ENCODE measurements around the gene NRXN3. TPM values are rescaled to one million over a fixed set of nuclear protein-coding genes. Genes with fewer than 3 reads are reported as not detected.

NRXN3 gene
- total RNA-seq, 1 experiment from 2014 or later: 0.07 TPM

DNA sequence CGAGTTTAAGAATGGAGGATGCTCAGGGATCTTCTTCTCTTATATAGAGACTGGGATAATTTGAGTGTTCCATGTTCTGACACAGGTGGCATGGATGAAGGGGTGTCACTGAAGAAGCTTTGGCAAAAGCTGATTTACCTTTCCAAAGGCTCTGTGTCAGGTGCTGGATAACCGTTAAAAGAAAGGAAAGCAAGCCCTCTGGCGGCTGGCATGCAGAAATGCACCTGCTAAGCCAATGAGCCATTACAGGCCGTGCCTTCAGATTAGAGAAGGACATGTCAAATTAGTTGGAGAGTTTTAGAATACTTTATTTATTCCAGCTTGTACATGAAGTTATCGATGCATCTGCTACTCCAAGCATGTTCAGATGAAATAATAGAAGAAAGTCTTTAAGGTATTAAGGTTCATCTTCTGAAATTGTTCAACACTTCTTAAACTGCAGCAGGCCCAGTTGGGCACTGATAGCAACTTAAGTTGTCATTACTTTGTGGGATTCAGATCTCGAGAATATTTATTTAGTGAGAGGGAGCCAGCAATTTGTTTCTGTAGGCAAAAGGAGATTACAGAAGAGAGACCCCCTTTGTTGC is 678.2 kb downstream of the NRXN3 start:
- H3K36me3 ChIP-seq: no peaks in the 10 kb centered on the region
- H3K27me3 ChIP-seq: no peaks in the 10 kb centered on the region
- no peak overlapping the region for H3K4me3 ChIP-seq
- DNase-seq: peak; percentile 1
- H3K9me3 ChIP-seq: no peaks in the 10 kb centered on the region

DNA sequence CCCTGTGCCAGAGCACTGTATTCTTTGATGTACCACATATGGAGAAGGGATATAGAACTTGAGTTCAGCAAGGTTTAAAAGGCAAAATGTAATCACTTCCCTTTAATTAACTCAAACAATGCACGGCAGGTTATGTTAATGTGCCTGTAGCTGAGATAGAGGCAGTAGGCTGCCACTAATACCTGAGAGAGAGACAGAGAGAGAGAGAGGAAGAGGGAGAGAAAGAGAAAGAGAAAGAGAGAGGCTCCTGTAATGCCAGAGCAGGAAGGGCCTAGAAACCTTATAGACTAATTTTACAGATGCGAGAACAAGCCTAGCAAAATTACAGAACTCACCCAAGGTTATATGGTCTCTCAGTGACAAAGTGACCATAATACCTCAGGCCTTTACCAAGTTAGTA is 679.8 kb downstream of the NRXN3 start:
- no peak for DNase-seq
- Histone ChIP-seq H3K36me3 (no peaks in the 10 kb centered on the region), H3K9me3 (no peaks in the 10 kb centered on the region), H3K4me3 (no peak overlapping the region), H3K27me3 (no peaks in the 10 kb centered on the region)

DNA sequence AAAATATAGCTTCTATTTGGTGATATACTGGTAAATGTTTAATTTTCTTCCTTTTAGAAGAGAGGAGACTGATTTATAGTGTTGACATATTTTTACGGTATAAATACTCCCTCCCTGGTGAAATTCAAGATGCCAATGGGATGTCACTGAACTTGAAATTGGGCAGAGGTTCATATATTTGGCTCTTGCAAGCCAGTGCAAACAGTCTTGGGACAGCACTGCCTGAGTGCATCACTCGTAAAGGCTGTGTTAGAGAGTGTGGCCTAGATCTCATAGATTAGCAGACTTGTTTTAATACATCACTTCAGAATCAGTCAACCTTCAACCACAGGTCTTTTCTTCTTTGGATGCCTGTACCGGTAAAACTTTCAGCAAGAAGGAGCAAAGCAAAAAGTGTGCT is 681.0 kb downstream of the NRXN3 start:
- H3K9me3 ChIP-seq: no peaks in the 10 kb centered on the region
- H3K36me3 ChIP-seq: no peaks in the 10 kb centered on the region
- no peak overlapping the region for H3K4me3 ChIP-seq
- no peak for DNase-seq
- no peaks in the 10 kb centered on the region for H3K27me3 ChIP-seq

DNA sequence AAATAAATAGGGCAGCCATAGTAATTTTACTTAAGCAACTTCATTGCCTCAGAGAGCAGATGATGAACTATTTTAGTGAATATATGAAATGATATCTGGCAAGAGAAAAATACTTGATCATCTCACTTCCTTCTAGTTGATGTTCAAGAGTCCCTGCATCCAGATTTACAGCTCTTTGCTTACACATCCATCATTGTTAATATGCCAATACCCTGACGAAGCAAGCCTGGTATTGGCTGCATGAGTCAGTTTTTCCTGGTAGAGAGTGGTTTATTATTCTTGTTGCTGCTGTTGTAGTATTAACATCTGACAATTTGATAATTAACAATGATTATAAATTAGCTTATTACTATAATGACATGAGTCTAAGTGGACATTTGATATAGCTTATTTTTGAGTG is 681.9 kb downstream of the NRXN3 start:
- no peak overlapping the region for H3K4me3 ChIP-seq
- no peaks in the 10 kb centered on the region for H3K36me3 ChIP-seq
- no peak for DNase-seq
- no peaks in the 10 kb centered on the region for H3K27me3 ChIP-seq
- H3K9me3 ChIP-seq: no peaks in the 10 kb centered on the region

DNA sequence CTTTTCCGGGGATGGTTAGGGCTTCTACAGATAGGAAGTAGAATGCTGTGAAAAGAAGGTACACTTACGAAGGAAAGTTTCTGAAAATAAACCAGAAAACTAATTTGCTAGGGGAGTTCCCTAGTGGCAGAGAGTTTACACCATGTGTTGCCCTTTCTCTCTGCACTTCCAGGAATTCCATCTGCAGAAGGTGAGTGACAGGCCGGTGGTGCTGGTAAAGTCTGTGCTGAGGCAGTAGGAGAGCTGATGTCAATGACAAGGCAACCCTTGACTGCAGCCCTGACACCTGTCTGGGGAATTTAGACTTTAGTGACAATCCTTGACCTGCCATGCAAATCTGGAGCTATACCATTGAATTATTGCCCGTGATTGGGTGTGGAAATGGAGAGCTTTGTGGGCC is 687.8 kb downstream of the NRXN3 start:
- DNase-seq: no peak
- no peak overlapping the region for H3K4me3 ChIP-seq
- no peaks in the 10 kb centered on the region for H3K9me3 ChIP-seq
- H3K27me3 ChIP-seq: no peaks in the 10 kb centered on the region
- H3K36me3 ChIP-seq: no peaks in the 10 kb centered on the region

DNA sequence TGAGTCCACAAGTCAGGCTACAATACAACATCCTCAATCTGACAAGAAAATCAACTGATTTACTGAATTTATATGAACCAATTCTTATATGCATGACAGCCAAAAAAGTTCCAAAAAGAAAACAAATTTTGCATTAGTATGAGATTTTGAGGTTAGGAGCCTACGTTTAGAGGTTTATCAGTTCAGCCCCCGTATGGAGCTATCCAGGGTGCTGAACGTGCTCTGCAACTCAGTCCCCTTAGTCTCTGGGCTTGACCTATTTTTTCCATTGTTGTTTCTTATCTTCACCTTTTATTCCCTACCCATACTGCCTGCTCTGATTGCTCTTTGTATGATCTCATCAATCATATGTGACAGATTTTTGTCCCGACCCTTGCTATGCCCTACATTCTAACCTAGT is 693.0 kb downstream of the NRXN3 start:
- H3K36me3 ChIP-seq: no peaks in the 10 kb centered on the region
- DNase-seq: peak; percentile 6

DNA sequence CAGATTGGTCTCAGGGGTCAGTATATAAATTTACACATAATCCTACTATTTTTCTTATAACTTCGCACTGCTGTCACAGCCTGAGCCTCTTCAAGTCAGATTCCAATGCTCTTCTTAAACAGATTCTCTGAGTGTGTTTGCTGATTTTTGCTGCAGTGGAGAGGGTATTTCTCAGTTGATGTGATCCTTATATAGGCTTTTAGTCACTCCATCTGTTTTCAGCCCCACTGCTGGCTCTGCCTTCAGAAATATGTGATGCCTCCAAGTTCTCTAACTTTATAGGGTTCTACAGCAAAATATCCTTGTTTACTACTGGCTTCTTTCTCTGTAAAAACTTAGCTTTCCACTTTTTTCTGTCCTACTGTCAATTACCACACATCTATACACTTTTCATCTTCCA is 702.7 kb downstream of the NRXN3 start:
- Histone ChIP-seq H3K4me3 (no peak overlapping the region), H3K9me3 (no peaks in the 10 kb centered on the region), H3K27me3 (no peaks in the 10 kb centered on the region), H3K36me3 (no peaks in the 10 kb centered on the region)
- no peak for DNase-seq

More for the DNA sequence above, 693.0 kb downstream of the NRXN3 start:
- Histone ChIP-seq H3K9me3 (no peaks in the 10 kb centered on the region), H3K27me3 (no peaks in the 10 kb centered on the region), H3K4me3 (no peak overlapping the region)

DNA sequence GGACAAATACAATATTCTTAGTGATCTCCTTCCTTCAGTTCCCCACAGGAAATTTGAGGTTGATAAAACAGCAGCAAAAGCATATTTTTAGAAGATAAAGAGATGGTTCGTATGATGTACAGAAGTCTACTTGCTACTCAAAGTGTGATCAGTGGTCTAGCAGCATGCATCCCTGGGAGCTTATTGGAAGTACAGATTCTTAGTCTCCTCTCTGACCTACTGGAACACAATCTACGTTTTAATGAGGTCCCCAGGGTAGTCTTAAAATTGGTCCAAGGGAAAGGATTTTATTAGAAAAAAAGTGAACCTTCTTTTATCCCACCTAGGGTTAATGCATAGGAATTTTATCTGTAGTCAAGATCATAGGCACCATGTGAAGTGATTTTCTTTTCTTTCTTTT is 703.4 kb downstream of the NRXN3 start:
- no peak for DNase-seq
- Histone ChIP-seq H3K27me3 (no peaks in the 10 kb centered on the region), H3K9me3 (no peaks in the 10 kb centered on the region), H3K36me3 (no peaks in the 10 kb centered on the region), H3K4me3 (no peak overlapping the region)

DNA sequence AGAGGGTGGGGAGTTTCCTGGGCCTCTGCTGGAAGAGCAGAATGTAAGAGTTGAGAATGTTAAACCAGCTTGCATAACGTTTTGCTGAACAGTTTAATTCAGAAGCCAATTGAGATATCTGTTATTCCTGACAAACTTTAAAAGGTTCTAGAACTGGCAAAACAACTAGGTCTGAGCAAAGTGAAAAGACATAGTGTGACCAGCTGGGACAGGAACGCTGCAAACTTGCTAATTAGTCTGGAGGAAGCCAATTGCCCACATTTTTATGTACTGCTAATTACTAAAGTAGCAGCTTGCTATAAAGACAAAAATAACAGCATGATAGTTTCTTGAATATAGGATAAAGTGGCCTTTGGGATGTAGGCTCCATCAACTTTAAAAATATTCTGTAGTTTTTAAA is 704.9 kb downstream of the NRXN3 start:
- DNase-seq: no peak
- Histone ChIP-seq H3K9me3 (no peaks in the 10 kb centered on the region), H3K36me3 (no peaks in the 10 kb centered on the region), H3K27me3 (no peaks in the 10 kb centered on the region), H3K4me3 (no peak overlapping the region)

DNA sequence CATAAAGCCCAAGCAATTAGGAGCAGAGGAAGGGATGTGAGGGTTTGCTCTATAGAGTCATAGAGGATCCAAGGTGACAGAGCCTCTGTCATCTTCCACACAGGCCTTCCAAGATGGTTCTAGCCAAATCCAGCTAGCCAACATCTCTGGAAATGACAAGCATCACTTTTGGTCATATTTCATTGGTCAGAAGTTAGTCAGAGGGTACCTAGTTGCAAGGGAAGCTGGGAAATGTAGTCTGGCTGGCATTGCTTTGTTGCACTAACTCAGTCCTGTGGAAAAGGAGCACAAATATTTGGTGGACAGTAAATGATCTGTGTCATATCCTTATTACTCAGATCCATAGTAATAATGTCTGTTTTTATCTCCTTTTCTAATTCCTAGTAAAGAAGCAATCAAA is 715.7 kb downstream of the NRXN3 start:
- Histone ChIP-seq H3K9me3 (no peaks in the 10 kb centered on the region), H3K4me3 (no peak overlapping the region), H3K36me3 (no peaks in the 10 kb centered on the region), H3K27me3 (no peaks in the 10 kb centered on the region)
- DNase-seq: no peak

DNA sequence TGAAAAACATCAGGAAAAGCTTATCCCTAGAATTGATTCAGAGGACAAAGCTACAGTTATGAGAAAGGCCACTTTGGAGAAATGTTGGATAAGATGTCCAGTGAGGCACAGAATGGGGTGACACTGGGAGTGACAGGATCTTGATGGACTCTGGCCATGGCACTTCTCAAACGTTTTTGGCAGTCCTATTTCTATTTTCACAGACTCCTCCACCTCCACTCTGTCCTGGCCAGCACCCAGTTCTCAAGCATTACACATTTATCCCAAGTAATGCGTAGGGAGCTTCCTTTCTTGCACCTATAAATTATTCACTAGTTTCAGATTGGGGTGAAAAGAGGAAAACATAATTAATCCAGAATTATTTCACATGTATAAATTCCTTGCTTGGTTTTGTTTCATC is 727.3 kb downstream of the NRXN3 start:
- Histone ChIP-seq H3K9me3 (no peaks in the 10 kb centered on the region), H3K36me3 (no peaks in the 10 kb centered on the region), H3K27me3 (no peaks in the 10 kb centered on the region), H3K4me3 (no peak overlapping the region)
- no peak for DNase-seq

DNA sequence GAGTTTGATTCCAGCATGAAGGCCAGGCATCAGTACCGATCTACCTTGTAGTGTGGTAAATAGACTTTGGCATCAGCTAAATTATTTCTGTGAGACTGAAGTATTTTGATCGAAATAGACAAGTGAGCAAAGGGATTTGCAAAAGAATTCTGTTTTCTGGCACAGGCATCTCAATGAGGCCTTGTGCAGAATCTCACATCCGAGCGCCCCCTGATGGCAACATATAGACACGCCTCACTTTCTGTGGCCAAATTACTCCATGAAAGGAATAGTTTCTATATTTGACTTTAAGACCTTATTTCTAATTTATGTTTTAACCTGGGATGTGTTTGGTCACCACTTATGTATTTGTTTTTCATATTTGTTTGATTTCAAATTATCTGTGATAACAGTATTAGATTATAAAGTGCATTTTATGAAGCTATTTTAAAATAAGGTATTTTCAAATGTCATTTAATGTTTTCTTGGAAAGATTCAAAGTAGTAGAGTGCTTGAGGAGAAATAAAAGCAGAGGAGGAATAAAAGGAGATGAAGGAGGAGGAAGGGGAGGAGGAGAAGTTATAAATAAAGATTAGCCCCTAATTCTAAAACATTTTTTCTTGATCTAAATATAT is 731.9 kb downstream of the NRXN3 start:
- DNase-seq: peak; percentile 0
- H3K9me3 ChIP-seq: no peaks in the 10 kb centered on the region
- no peaks in the 10 kb centered on the region for H3K36me3 ChIP-seq
- H3K4me3 ChIP-seq: no peak overlapping the region
- H3K27me3 ChIP-seq: no peaks in the 10 kb centered on the region

DNA sequence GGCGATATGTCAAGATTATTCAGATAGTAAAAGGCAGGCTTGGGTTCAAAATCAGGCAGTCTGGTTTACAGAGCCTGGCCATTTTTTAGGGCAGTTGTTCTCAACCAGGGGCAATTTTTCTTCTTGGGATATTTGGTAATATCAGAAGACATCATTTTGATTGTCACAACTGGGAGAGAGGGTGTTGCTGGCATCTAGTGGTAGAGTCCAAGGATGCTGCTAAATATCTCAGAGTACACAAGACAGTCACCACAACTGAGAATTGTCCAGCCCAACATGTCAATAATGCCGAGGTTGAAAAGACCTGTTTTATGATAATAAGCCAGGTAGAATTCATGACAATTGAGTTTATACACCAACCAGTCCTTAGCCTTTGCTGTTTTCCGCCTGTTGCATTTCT is 733.9 kb downstream of the NRXN3 start:
- Histone ChIP-seq H3K4me3 (no peak overlapping the region), H3K27me3 (no peaks in the 10 kb centered on the region), H3K36me3 (no peaks in the 10 kb centered on the region), H3K9me3 (no peaks in the 10 kb centered on the region)
- DNase-seq: no peak

DNA sequence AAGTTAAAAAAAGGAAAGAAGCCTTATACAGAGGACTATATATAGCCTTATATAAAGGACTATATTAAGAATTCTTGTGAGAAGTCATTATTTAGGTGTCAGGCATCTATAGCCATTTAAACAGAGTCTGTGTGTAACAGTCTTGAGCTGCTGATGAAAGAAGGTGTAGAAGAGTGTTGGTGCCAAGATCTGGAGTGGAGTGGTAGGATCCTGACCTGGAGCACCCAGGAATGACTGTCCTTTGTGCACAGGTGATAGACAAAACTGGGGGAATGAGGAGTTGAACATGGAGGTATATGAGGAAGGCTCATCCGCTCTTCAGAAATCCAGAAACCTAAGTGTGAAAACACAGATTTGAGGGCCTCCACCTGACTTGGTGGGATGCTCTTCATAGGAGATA is 747.3 kb downstream of the NRXN3 start:
- no peaks in the 10 kb centered on the region for H3K9me3 ChIP-seq
- DNase-seq: no peak

DNA sequence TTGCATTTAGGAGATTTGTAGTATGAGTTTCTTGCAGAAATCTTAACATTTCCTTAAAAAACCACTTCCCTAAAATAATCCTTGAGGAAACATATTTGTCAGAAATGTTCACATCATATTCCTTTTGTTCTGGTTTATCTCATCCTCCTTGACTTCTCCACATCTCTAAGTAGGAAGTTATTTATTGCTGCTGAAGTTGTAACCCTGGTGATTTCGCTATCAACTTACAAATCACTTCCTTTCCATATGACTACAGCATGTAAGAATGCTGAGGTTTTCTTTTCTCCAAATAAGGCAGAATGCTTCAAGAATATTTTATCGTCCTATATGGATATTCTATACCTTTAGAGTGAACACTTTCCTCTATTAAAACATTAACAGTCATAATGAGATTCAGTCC is 751.7 kb downstream of the NRXN3 start:
- Histone ChIP-seq H3K27me3 (no peaks in the 10 kb centered on the region), H3K36me3 (no peaks in the 10 kb centered on the region), H3K9me3 (no peaks in the 10 kb centered on the region), H3K4me3 (no peak overlapping the region)
- DNase-seq: no peak

More for the DNA sequence above, 747.3 kb downstream of the NRXN3 start:
- Histone ChIP-seq H3K27me3 (no peaks in the 10 kb centered on the region), H3K36me3 (no peaks in the 10 kb centered on the region), H3K4me3 (no peak overlapping the region)

DNA sequence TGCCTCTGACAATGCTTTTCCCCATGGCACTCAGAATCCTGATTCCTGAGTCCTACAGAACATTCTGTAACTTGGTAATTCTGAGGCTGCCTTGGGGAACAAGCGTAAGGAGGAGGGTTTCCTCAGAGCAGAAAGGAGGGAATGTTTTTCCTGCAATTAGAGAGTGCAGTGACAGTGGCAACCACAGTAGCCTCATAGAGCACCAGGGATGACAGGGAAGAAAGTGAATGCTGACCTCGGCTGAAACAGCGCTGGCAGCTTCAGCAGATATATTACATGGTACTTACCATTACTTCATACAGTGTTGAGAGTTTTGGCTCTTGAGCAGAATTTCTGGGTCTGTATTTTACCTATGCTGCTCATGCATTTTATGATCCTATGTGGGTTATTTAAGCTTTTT is 757.1 kb downstream of the NRXN3 start:
- H3K9me3 ChIP-seq: no peaks in the 10 kb centered on the region
- no peaks in the 10 kb centered on the region for H3K36me3 ChIP-seq
- H3K27me3 ChIP-seq: no peaks in the 10 kb centered on the region
- DNase-seq: no peak
- no peak overlapping the region for H3K4me3 ChIP-seq

DNA sequence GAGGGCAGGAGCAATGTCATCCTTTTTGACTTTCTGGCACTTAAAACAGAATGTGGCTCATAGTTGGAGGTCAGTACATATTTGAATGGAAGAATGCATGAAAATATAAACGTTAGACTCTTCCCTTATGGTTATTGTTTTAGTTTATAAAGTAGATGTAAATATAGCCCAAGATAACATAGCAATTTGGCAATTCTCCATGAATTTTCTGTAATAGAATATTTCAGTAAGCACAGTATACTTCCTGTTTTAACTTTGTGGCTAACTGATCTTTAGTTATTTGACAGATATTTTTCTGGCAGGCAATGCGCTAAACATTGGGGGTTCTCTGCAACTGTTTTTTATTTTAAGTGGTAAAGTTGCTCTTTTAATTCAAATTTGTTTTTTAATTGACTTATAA is 763.0 kb downstream of the NRXN3 start:
- H3K4me3 ChIP-seq: no peak overlapping the region
- no peak for DNase-seq
- no peaks in the 10 kb centered on the region for H3K9me3 ChIP-seq
- H3K36me3 ChIP-seq: no peaks in the 10 kb centered on the region
- H3K27me3 ChIP-seq: no peaks in the 10 kb centered on the region

DNA sequence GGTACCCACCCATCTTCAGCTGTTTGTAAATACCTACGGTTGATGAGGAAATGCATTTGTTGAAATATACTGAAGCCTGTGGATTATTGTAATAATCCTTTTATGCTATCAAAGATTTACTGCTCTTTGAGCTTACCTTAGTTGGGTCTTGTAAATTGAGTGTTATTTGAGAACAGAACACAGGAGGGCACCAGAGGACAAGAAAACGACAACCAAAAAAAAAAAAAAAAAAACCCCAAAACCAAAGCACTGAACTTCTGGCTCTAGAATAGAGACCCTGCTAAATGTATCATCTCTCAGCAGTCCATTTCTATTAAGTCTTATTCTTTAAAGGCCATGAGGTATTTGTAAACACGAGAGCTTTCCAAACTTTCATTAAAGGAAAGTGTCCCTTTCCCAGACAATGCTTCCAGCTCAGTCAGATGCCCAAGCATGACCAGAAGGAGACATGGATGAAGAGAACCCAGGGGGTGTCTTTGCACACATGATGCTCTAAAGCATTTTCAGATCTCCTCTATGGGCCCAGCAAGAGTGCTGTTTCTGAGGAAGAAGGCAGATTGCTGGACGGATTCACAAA is 763.9 kb downstream of the NRXN3 start:
- DNase-seq: no peak
- H3K36me3 ChIP-seq: no peaks in the 10 kb centered on the region
- no peaks in the 10 kb centered on the region for H3K9me3 ChIP-seq
- no peak overlapping the region for H3K4me3 ChIP-seq
- no peaks in the 10 kb centered on the region for H3K27me3 ChIP-seq

Data from MG63 (cell line).